GM19025 (cell line): ENCODE measurements around the gene GABBR2.
"Not testable (repeated sequence)": the region's sequence is repeated elsewhere in the genome, so short reads cannot be mapped to it uniquely, and the experiment has no call there.

Experiments
- ATAC-seq: cut with Tn5 transposase; IDR thresholded peaks from one replicate; pipeline ENCODE4 v1.9.1; 2021; ENCODE audit warnings: mild to moderate bottlenecking, low read depth, moderate library complexity; ENCODE audit not compliant: unreplicated experiment

The GABBR2 gene

GRCh38 chr9:98285446-98285845 lies 423.3 kb downstream of the GABBR2 start:
- ATAC-seq, result no peak

GRCh38 chr9:98284754-98285153 lies 424.0 kb downstream of the GABBR2 start:
- ATAC-seq, result no peak

GRCh38 chr9:98283143-98283542 lies 425.6 kb downstream of the GABBR2 start:
- ATAC-seq, result not testable (repeated sequence)

- no peak for ATAC-seq
Measured at GRCh38 chr9:98281281-98281680, 427.5 kb downstream of the GABBR2 start.

- ATAC-seq, result no peak
Measured at GRCh38 chr9:98280574-98280973, 428.2 kb downstream of the GABBR2 start.

GRCh38 chr9:98280162-98280561 lies 428.6 kb downstream of the GABBR2 start:
- no peak for ATAC-seq

GRCh38 chr9:98276907-98277469 lies 431.7 kb downstream of the GABBR2 start:
- no peak for ATAC-seq

GRCh38 chr9:98275159-98275558 lies 433.6 kb downstream of the GABBR2 start:
- no peak for ATAC-seq

GRCh38 chr9:98272083-98272482 lies 436.7 kb downstream of the GABBR2 start:
- ATAC-seq, result no peak

- ATAC-seq, result no peak
Measured at GRCh38 chr9:98271479-98271878, 437.3 kb downstream of the GABBR2 start.

GRCh38 chr9:98270284-98270683 lies 438.5 kb downstream of the GABBR2 start:
- ATAC-seq, result not testable (repeated sequence)

GRCh38 chr9:98269652-98270051 lies 439.1 kb downstream of the GABBR2 start:
- ATAC-seq, result not testable (repeated sequence)

- not testable (repeated sequence) for ATAC-seq
Measured at GRCh38 chr9:98267556-98267955, 441.2 kb downstream of the GABBR2 start.

- ATAC-seq, result no peak
Measured at GRCh38 chr9:98264516-98264915, 444.2 kb downstream of the GABBR2 start.

- ATAC-seq, result no peak
Measured at GRCh38 chr9:98263482-98264357, 445.0 kb downstream of the GABBR2 start.

- no peak for ATAC-seq
Measured at GRCh38 chr9:98263080-98263479, 445.7 kb downstream of the GABBR2 start.

GRCh38 chr9:98262056-98262455 lies 446.7 kb downstream of the GABBR2 start:
- no peak for ATAC-seq

- ATAC-seq, result no peak
Measured at GRCh38 chr9:98260635-98261034, 448.1 kb downstream of the GABBR2 start.

GRCh38 chr9:98259791-98260190 lies 448.9 kb downstream of the GABBR2 start:
- no peak for ATAC-seq

- ATAC-seq, result no peak
Measured at GRCh38 chr9:98256756-98257155, 452.0 kb downstream of the GABBR2 start.

GRCh38 chr9:98255578-98256296 lies 453.0 kb downstream of the GABBR2 start, which contains the start of gene TBC1D2:
Gene TBC1D2 (minus strand): TSS chr9:98255649. CDS start chr9:98255541, 108 bp downstream.
- ATAC-seq, result peak; percentile 88
